HEK293T (cell line): Measurements from ENCODE around the gene CNIH3.

ENCODE experiments used
- CTCF ChIA-PET: fragments of 350-600 bp; formaldehyde crosslinking; extraction: SDS; loops from one replicate; lab custom pipeline; 2021; ENCODE audit warnings: antibody characterized with exemption, inconsistent platforms; lab: Yijun Ruan, JAX
- POLR2A ChIA-PET: fragments of 350-600 bp; formaldehyde crosslinking; extraction: SDS; loops from one replicate; lab custom pipeline; 2020; ENCODE audit warnings: antibody characterized with exemption, inconsistent platforms; lab: Yijun Ruan, JAX
- DNase-seq: peaks from one replicate; pipeline ENCODE4 v3.0.0; 2012; ENCODE audit warnings: mixed read lengths; ENCODE audit errors: extremely low spot score
- ARNT ChIP-seq: fragments of 450-650 bp; IDR thresholded peaks from 2 replicates; pipeline ENCODE4 v1.6.1; 2017; ENCODE audit warnings: mild to moderate bottlenecking
- BHLHE40 ChIP-seq: fragments of 450-650 bp; IDR thresholded peaks from 2 replicates; pipeline ENCODE4 v1.6.1; 2016; ENCODE audit warnings: mild to moderate bottlenecking, moderate library complexity, borderline replicate concordance
- CTBP1 ChIP-seq: fragments of 450-650 bp; IDR thresholded peaks from 2 replicates; pipeline ENCODE4 v1.6.1; 2016; ENCODE audit warnings: borderline replicate concordance
- ELF4 ChIP-seq: fragments of 450-650 bp; IDR thresholded peaks from 2 replicates; pipeline ENCODE4 v1.6.1; 2017; ENCODE audit warnings: antibody characterized with exemption
- FOXA1 ChIP-seq: fragments of 450-650 bp; IDR thresholded peaks from 2 replicates; pipeline ENCODE4 v1.6.1; 2016; ENCODE audit warnings: mild to moderate bottlenecking
- FOXK2 ChIP-seq: fragments of 450-650 bp; IDR thresholded peaks from 2 replicates; pipeline ENCODE4 v1.6.1; 2016; ENCODE audit warnings: mild to moderate bottlenecking
- FOXM1 ChIP-seq: fragments of 450-650 bp; IDR thresholded peaks from 2 replicates; pipeline ENCODE4 v1.6.1; 2017; ENCODE audit warnings: mild to moderate bottlenecking, borderline replicate concordance
- HDGF ChIP-seq: fragments of 450-650 bp; IDR thresholded peaks from 2 replicates; pipeline ENCODE4 v1.6.1; 2017; ENCODE audit warnings: antibody characterized with exemption, borderline replicate concordance
- L3MBTL2 ChIP-seq: fragments of 450-650 bp; conservative IDR thresholded peaks from 2 replicates; pipeline ENCODE4 v1.6.1; 2016; ENCODE audit warnings: mild to moderate bottlenecking
- LEF1 ChIP-seq: fragments of 450-650 bp; IDR thresholded peaks from 2 replicates; pipeline ENCODE4 v1.6.1; 2017; ENCODE audit warnings: mild to moderate bottlenecking, borderline replicate concordance
- NFRKB ChIP-seq: fragments of 450-650 bp; IDR thresholded peaks from 2 replicates; pipeline ENCODE4 v1.6.1; 2016; ENCODE audit warnings: mild to moderate bottlenecking, moderate library complexity
- SP1 ChIP-seq: fragments of 450-650 bp; IDR thresholded peaks from 2 replicates; pipeline ENCODE4 v1.6.1; 2017
- SUZ12 ChIP-seq: fragments of 450-650 bp; IDR thresholded peaks from 2 replicates; pipeline ENCODE4 v1.6.1; 2016; ENCODE audit warnings: mild to moderate bottlenecking
- TARDBP ChIP-seq: fragments of 450-650 bp; IDR thresholded peaks from 2 replicates; pipeline ENCODE4 v1.6.1; 2016
- ZNF384 ChIP-seq: fragments of 450-650 bp; IDR thresholded peaks from 2 replicates; pipeline ENCODE4 v1.6.1; 2016
- TF ChIP-seq, protein P1 (sequence below): fragments of 450-650 bp; IDR thresholded peaks from 2 replicates; pipeline ENCODE4 v1.6.1; 2016

Gene CNIH3

DNA sequence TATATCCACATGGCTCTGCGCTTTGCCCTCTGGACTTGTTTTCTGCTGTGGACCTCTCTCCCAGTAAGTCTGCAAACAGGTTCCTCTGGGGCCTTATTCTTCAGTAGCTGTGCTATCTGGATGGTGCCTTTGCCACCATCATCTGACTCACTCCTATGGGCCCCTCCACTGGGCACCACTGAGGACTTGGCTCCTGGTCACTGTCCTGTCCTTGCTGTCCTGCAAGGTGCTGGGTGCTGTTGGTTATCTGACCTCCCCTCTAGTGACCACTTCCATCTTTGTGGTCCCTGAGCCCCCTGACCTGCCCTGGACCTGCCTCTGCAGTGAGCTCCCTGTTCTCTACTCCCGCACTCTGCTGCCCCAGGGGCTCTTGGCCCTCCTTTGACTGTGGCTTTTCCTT is 6.7 kb downstream of the CNIH3 start:
- POLR2A ChIA-PET: no interaction called here

DNA sequence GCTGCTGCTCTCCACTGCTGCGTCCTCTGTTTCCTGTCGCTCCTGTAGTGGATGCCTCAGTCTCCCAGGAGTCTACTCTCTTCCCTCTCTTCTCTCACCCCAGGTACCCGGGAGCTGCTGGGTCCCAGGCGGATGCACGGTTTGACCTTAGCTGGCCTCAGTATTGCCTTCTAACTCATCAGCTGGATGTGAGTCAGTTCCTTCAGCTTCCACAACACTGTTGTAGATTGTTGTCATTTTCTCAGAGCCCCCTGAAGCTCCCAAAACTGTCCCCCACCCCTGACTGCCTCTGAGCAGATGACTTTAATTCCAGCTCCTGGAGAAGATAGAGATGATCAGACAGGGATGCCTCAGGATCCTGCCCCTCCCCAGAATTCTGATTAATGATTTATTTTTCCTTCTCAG is 7.2 kb downstream of the CNIH3 start:
- DNase-seq: no peak
- no peak for TF ChIP-seq FOXA1
- ChIA-PET CTCF (no interaction called here), POLR2A (no interaction called here)

More for the DNA sequence above, 6.7 kb downstream of the CNIH3 start:
- no peak for TF ChIP-seq BHLHE40
- CTCF ChIA-PET: no interaction called here
- no peak for DNase-seq

DNA sequence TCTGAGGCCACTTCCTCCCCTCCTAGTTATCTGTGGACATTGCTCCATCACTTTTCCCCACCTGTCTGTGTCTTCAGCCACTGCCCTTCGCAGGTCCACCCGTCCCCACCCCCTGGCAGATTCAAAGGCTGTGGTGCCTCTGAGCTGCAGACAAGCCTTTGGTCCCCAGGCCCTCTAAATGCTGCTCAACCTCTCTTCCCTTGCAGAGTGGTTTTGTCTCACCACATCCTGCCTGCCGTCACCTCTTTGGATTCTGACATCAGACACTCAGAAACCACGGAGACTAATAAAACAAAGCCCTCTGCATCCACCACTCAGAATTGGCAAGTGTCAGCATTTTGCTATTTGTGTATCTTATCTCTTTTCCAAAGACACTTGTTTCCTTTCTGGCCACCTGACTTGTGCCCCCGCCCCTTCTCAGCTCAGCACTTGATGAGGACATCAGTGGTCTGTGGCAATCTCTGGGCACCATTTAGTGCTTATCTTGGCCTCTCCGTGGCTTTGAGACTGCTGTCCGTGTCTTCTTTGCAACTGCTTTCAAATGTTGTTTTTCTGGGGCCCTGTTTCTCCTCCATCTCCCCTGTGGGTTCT is 7.7 kb downstream of the CNIH3 start:
- TF ChIP-seq TARDBP: no peak
- TF ChIP-seq FOXK2: no peak
- TF ChIP-seq ELF4: no peak
- TF ChIP-seq, protein P1, sequence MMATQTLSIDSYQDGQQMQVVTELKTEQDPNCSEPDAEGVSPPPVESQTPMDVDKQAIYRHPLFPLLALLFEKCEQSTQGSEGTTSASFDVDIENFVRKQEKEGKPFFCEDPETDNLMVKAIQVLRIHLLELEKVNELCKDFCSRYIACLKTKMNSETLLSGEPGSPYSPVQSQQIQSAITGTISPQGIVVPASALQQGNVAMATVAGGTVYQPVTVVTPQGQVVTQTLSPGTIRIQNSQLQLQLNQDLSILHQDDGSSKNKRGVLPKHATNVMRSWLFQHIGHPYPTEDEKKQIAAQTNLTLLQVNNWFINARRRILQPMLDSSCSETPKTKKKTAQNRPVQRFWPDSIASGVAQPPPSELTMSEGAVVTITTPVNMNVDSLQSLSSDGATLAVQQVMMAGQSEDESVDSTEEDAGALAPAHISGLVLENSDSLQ: no peak
- no peak for TF ChIP-seq LEF1
- no peak for TF ChIP-seq L3MBTL2
- no peak for TF ChIP-seq BHLHE40
- TF ChIP-seq SP1: no peak
- TF ChIP-seq CTBP1: no peak
- no peak for TF ChIP-seq NFRKB
- TF ChIP-seq ZNF384: no peak
- TF ChIP-seq HDGF: no peak
- CTCF ChIA-PET: interaction anchor here (0.7 to 2.4 kb wide), 3 partner anchors 11 to 299 kb away, joined by 3 to 9 read pairs (median 3); no protein-coding TSS in a partner anchor
- DNase-seq: no peak
- POLR2A ChIA-PET: no interaction called here

DNA sequence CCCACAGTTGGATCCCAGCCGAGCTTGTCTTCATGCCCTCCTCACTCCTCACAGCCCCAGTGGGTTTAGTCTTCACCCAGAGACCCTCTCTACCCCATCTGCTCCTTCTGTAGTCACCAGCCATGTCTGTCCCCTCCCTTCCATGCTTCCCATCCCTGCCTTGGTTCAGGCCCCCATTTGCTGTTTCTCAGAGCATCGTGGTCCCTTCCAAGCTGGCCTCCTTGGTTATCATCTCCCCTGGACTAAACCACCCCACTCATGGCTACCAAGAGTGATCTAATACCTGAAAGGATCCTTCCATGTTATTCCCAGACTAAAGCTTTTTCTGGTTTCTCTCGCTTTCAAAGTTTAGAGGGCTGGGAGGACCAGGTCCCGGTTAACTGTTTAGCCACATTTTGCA is 8.3 kb downstream of the CNIH3 start:
- ChIA-PET POLR2A (no interaction called here), CTCF (interaction anchor here (0.7 to 2.4 kb wide), 3 partner anchors 10 to 298 kb away, joined by 3 to 9 read pairs (median 3); no protein-coding TSS in a partner anchor)
- no peak for DNase-seq
- no peak for TF ChIP-seq SP1
- TF ChIP-seq SUZ12: no peak
- no peak for TF ChIP-seq L3MBTL2
- TF ChIP-seq BHLHE40: no peak
- no peak for TF ChIP-seq ZNF384
- TF ChIP-seq LEF1: no peak
- TF ChIP-seq, protein P1: no peak
- no peak for TF ChIP-seq TARDBP
- TF ChIP-seq ELF4: no peak
- TF ChIP-seq NFRKB: no peak
- TF ChIP-seq CTBP1: no peak
- TF ChIP-seq HDGF: no peak

DNA sequence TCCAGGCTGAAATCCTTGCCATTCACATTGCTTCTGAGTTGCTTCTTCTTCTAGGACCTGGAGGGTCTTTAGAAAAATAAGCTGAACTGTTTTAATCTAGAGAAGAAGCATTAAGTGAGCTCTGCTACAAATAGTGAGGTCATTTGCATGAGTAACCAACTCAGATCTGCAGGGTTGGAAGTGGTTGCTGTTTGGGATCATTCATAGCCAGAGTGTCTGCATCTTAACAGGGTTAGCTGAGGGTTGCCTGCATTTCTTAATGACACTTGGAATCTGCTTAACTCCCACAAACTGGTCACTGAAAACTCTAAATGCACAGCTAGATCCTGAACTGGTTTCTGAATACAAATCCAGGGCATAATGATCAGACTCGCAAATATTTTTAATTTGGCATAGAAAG is 9.9 kb downstream of the CNIH3 start:
- TF ChIP-seq, protein P1: no peak
- TF ChIP-seq SUZ12 (no peak), SP1 (no peak), BHLHE40 (no peak), TARDBP (no peak), FOXA1 (no peak), L3MBTL2 (no peak), ZNF384 (no peak), LEF1 (no peak), NFRKB (no peak), HDGF (no peak), ELF4 (no peak), FOXM1 (no peak), CTBP1 (no peak), ARNT (no peak), FOXK2 (no peak)
- POLR2A ChIA-PET: interaction anchor here (1.7 kb wide), 1 partner anchor 10 kb away, joined by 5 read pairs; the partner anchor contains the start of gene CNIH3
- CTCF ChIA-PET: interaction anchor here (0.6 to 2.4 kb wide), 3 partner anchors 8 to 19 kb away, joined by 3 to 9 read pairs (median 4); no protein-coding TSS in a partner anchor
- no peak for DNase-seq

DNA sequence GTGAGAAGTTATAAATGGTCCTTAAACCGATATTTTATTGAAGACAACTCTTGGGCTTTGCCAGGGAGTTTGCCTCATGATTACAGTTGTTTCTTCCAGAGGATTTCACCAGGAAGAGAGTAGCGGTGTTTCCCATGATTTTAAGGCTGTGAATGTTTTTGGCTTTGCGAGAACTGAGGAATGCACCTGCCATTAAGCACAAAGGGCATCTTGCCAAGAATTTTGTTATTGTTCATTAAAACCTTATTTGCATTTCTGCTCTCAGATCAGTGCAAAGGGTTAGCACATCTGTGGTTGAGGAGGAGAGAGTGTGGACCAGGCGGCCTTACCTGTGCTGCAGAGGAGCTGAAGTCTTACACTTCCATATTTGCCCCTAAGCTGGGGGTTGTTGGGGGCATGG is 13.8 kb downstream of the CNIH3 start:
- TF ChIP-seq ZNF384: no peak
- no peak for TF ChIP-seq ELF4
- TF ChIP-seq, protein P1: no peak
- no peak for TF ChIP-seq TARDBP
- no peak for TF ChIP-seq NFRKB
- TF ChIP-seq LEF1: no peak
- TF ChIP-seq HDGF: no peak
- TF ChIP-seq FOXM1: no peak
- no peak for TF ChIP-seq FOXK2
- no peak for TF ChIP-seq FOXA1
- no peak for TF ChIP-seq BHLHE40
- no peak for TF ChIP-seq SP1
- no peak for TF ChIP-seq SUZ12
- TF ChIP-seq CTBP1: no peak
- ChIA-PET POLR2A (interaction anchor here (0.7 kb wide), 1 partner anchor 15 kb away, joined by 3 read pairs; no protein-coding TSS in a partner anchor), CTCF (interaction anchor here (0.5 kb wide), 1 partner anchor 50 kb away, joined by 3 read pairs; no protein-coding TSS in a partner anchor)
- DNase-seq: no peak
